Glutamatergic neuron (in vitro differentiated cells): ENCODE results near the gene CST2. TPM values are rescaled to one million over a fixed set of nuclear protein-coding genes. Genes with fewer than 3 reads are reported as not detected.
A peak's percentile ranks its signal among the peaks of the same experiment; 100 is the strongest.
"Not testable (repeated sequence)": the region's sequence is repeated elsewhere in the genome, so short reads cannot be mapped to it uniquely, and the experiment has no call there.

Source experiments
- DNase-seq: peaks from one replicate; pipeline ENCODE4 v3.0.0; 2022
- H3K27ac Mint-ChIP-seq: one replicate; pipeline ENCODE4 v1.8.0; 2020; ENCODE audit warnings: mild to moderate bottlenecking, mixed read lengths, inconsistent platforms; ENCODE audit not compliant: unreplicated experiment
- H3K27me3 Mint-ChIP-seq: one replicate; pipeline ENCODE4 v1.8.0; 2020; ENCODE audit warnings: mild to moderate bottlenecking, moderate library complexity, mixed read lengths, inconsistent platforms; ENCODE audit not compliant: unreplicated experiment
- H3K36me3 Mint-ChIP-seq: one replicate; pipeline ENCODE4 v1.8.0; 2020; ENCODE audit warnings: mild to moderate bottlenecking, mixed read lengths, inconsistent platforms; ENCODE audit not compliant: unreplicated experiment
- H3K4me1 Mint-ChIP-seq: one replicate; pipeline ENCODE4 v1.8.0; 2020; ENCODE audit warnings: mild to moderate bottlenecking, low read depth, mixed read lengths, inconsistent platforms; ENCODE audit not compliant: unreplicated experiment
- H3K4me3 Mint-ChIP-seq: one replicate; pipeline ENCODE4 v1.8.0; 2020; ENCODE audit warnings: mild to moderate bottlenecking, mixed read lengths, inconsistent platforms; ENCODE audit not compliant: unreplicated experiment
- H3K9me3 Mint-ChIP-seq: one replicate; pipeline ENCODE4 v1.8.0; 2020; ENCODE audit warnings: mild to moderate bottlenecking, moderate library complexity, mixed read lengths, inconsistent platforms; ENCODE audit not compliant: unreplicated experiment
- total RNA-seq: library from RNA; stranded (reverse); fragmentation: NEBNext Ultra II Directional; extraction: Animal tissue kit (Norgen Biotek cat#: 25700); gene quantifications from one replicate; pipeline ENCODE4 v1.2.1, GENCODE V29; 2021; ENCODE audit not compliant: unreplicated experiment
- TF ChIP-seq, protein P1 (sequence below): fragments of 200-600 bp; sonication (generic); IDR thresholded peaks from one replicate; pipeline ENCODE4 v1.5.0; 2021; ENCODE audit not compliant: partially characterized antibody, unreplicated experiment

Gene CST2
- total RNA-seq, 1 donor from 2014 or later: not detected

DNA sequence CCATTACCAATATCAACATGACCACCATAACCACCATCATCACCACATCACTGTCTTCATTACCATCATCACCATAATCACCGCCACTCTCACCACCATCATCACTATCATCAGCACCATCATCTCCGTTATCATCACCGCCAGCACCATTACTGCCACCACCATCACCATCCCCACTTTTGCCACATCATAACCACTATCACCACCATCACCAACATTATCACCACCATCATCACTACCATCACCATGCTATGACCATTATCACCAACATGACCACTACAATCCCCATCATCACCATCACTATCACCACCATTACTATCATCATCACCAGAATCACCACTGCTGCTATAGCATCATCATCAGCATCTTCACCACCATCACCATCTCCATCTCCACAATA lies 25.7 kb downstream of the CST2 start:
- Mint-ChIP-seq H3K36me3 (no peaks in the 10 kb centered on the region), H3K4me3 (no peak overlapping the region), H3K27ac (no peak overlapping the region), H3K27me3 (no peaks in the 10 kb centered on the region), H3K4me1 (no peaks in the 10 kb centered on the region), H3K9me3 (peaks cover 3% of the 10 kb centered on the region)
- DNase-seq: no peak
- TF ChIP-seq, protein P1, sequence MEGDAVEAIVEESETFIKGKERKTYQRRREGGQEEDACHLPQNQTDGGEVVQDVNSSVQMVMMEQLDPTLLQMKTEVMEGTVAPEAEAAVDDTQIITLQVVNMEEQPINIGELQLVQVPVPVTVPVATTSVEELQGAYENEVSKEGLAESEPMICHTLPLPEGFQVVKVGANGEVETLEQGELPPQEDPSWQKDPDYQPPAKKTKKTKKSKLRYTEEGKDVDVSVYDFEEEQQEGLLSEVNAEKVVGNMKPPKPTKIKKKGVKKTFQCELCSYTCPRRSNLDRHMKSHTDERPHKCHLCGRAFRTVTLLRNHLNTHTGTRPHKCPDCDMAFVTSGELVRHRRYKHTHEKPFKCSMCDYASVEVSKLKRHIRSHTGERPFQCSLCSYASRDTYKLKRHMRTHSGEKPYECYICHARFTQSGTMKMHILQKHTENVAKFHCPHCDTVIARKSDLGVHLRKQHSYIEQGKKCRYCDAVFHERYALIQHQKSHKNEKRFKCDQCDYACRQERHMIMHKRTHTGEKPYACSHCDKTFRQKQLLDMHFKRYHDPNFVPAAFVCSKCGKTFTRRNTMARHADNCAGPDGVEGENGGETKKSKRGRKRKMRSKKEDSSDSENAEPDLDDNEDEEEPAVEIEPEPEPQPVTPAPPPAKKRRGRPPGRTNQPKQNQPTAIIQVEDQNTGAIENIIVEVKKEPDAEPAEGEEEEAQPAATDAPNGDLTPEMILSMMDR: no peak

DNA sequence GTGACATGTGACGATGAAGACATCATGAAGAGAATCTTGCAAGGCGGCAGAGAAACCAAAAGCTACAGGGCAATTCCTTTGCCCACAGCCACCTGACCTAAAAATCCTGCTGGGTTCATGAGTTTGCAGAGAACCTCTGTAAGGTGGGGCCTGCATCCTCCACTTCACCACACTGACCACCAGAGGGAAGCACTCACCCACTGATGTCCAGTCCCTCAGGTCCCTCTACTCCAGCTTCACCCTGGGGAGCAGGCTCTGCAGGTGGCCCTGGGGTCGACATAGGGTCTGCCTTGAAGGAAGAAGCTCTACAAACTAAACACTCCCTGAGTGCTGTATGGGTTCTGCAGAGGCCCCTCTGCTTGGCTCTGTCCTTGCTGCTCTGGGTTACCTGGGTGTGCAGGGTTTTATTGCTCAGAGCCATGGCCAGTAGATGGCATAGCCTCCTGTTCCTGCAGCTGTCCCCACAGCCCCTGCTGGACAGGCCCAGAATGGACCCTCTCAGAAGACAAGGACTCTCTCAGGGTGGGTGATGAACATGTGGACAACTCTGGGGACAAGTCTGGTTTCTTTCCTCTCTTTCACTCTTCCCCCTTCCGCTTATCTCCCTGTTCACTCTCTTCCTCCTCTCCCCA lies 27.2 kb downstream of the CST2 start:
- not testable (repeated sequence) for H3K9me3 Mint-ChIP-seq
- peak; percentile 69 for DNase-seq

DNA sequence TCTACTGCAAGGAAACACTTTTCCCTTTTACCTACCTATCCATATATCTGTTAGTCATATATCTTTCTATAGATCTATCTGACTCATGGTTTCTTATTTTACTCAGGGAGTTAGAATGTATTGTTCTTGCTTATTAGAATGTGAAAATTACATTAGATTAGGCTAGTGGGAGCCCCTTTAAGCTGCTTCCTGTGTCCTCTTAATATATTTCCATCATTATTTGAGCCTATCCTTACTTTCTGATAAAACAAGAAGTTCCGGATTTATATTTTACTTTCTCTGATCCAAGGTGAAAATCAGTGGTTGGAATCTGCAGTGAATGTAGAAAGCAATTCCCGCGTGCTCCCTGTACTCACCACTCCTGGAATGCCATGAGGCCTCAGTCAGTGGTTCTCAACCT lies 31.0 kb downstream of the CST2 start:
- Mint-ChIP-seq H3K27ac (no peak overlapping the region), H3K36me3 (no peaks in the 10 kb centered on the region), H3K27me3 (peaks cover 4% of the 10 kb centered on the region), H3K9me3 (peaks cover 4% of the 10 kb centered on the region), H3K4me1 (no peaks in the 10 kb centered on the region), H3K4me3 (no peak overlapping the region)
- TF ChIP-seq, protein P1: no peak
- no peak for DNase-seq

More for the DNA sequence above, 27.2 kb downstream of the CST2 start:
- TF ChIP-seq, protein P1: peak; percentile 85
- H3K36me3 Mint-ChIP-seq, H3K27ac Mint-ChIP-seq, H3K27me3 Mint-ChIP-seq, H3K4me1 Mint-ChIP-seq, H3K4me3 Mint-ChIP-seq: not testable (repeated sequence)

GRCh38 chr20:23794841-23795240 lies 31.7 kb downstream of the CST2 start:
- H3K4me1 Mint-ChIP-seq: no peaks in the 10 kb centered on the region
- H3K9me3 Mint-ChIP-seq: peaks cover 4% of the 10 kb centered on the region
- H3K4me3 Mint-ChIP-seq: no peak overlapping the region
- no peaks in the 10 kb centered on the region for H3K36me3 Mint-ChIP-seq
- H3K27me3 Mint-ChIP-seq: peaks cover 4% of the 10 kb centered on the region
- DNase-seq: no peak
- no peak overlapping the region for H3K27ac Mint-ChIP-seq
- TF ChIP-seq, protein P1: no peak

DNA sequence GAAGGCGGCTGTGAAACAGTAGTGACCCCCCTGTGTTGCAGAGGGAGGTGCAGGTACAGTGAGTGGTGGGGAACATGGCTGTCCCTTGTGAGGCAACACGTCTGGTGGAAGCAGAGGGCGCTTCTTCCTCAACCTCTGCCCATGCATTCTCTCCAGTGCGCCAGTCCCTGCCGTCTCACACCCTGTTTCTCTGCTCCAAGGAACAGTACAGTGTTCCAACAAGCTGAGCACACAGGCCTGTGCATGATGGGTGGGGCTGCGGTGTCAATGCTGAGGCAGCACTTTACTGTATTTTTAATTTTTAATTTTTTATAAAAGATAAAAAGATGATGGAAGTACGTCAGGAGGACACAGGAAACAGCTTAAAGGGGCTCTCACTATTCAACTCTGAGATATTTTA lies 32.5 kb downstream of the CST2 start:
- H3K4me3 Mint-ChIP-seq: no peak overlapping the region
- H3K4me1 Mint-ChIP-seq: no peaks in the 10 kb centered on the region
- peaks cover 4% of the 10 kb centered on the region for H3K9me3 Mint-ChIP-seq
- no peaks in the 10 kb centered on the region for H3K36me3 Mint-ChIP-seq
- no peak overlapping the region for H3K27ac Mint-ChIP-seq
- DNase-seq: no peak
- peaks cover 4% of the 10 kb centered on the region for H3K27me3 Mint-ChIP-seq
- TF ChIP-seq, protein P1: no peak
